OCI-LY3 (cell line): ENCODE results near the gene INTS15.

Source experiments
- EZH2phosphoT487 ChIP-seq: fragments of 200-600 bp; shearing (Covaris generic); IDR thresholded peaks from 2 replicates; pipeline ENCODE4 v1.6.1; 2018; ENCODE audit warnings: antibody characterized with exemption, mixed run types, low read depth
- TF ChIP-seq, protein P1 (sequence below): fragments of 200-600, 300-600 bp; sonication (generic); IDR thresholded peaks from 2 replicates; pipeline ENCODE4 v1.5.1; 2014; ENCODE audit warnings: antibody characterized with exemption, low read length, low read depth

DNA sequence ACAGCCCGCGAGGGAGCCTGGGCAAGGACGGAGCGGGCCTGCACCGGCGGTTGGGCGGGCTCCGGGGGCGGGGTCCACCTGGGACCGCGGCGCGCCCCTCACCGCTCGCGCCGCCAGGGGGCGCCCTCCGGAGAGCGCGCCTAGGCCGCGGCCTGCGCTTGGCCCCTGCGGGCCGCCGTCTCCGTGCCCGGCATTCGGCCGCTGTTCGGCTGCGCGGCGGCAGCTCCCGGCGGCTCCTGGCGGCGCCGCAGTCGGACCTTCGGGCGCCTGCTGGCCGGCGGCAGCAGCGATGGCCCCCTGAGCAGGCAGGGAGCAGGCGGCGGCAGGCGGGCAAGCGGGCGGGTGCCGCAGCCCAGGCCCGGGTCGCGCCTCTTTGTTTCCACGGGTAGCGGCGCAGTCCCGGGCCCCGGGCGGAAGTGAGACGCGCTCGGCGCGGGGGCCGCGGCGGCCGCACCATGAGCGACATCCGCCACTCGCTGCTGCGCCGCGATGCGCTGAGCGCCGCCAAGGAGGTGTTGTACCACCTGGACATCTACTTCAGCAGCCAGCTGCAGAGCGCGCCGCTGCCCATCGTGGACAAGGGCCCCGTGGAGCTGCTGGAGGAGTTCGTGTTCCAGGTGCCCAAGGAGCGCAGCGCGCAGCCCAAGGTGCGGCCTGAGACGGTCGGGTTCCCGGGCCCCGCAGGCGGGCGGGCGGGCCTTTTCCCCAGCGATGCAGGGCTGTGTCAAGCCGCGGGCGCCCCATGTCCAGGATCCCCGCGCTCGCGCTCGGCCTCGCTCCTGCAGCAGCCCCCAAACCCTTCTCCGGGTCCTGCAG lies at the start of gene INTS15:
- TF ChIP-seq, protein P1, sequence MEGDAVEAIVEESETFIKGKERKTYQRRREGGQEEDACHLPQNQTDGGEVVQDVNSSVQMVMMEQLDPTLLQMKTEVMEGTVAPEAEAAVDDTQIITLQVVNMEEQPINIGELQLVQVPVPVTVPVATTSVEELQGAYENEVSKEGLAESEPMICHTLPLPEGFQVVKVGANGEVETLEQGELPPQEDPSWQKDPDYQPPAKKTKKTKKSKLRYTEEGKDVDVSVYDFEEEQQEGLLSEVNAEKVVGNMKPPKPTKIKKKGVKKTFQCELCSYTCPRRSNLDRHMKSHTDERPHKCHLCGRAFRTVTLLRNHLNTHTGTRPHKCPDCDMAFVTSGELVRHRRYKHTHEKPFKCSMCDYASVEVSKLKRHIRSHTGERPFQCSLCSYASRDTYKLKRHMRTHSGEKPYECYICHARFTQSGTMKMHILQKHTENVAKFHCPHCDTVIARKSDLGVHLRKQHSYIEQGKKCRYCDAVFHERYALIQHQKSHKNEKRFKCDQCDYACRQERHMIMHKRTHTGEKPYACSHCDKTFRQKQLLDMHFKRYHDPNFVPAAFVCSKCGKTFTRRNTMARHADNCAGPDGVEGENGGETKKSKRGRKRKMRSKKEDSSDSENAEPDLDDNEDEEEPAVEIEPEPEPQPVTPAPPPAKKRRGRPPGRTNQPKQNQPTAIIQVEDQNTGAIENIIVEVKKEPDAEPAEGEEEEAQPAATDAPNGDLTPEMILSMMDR: peak; percentile 22; the same call in 1 of the 2 replicates
- no peak for TF ChIP-seq EZH2phosphoT487
